Measurements from ENCODE around the gene RCE1. TPM values are rescaled to one million over a fixed set of nuclear protein-coding genes. Genes with fewer than 3 reads are reported as not detected.
"Not testable (repeated sequence)": the region's sequence is repeated elsewhere in the genome, so short reads cannot be mapped to it uniquely, and the experiment has no call there.

Gene RCE1, protein sequence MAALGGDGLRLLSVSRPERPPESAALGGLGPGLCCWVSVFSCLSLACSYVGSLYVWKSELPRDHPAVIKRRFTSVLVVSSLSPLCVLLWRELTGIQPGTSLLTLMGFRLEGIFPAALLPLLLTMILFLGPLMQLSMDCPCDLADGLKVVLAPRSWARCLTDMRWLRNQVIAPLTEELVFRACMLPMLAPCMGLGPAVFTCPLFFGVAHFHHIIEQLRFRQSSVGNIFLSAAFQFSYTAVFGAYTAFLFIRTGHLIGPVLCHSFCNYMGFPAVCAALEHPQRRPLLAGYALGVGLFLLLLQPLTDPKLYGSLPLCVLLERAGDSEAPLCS
- 10 to 100 TPM; 19.3 to 20.6 TPM for total RNA-seq

DNA sequence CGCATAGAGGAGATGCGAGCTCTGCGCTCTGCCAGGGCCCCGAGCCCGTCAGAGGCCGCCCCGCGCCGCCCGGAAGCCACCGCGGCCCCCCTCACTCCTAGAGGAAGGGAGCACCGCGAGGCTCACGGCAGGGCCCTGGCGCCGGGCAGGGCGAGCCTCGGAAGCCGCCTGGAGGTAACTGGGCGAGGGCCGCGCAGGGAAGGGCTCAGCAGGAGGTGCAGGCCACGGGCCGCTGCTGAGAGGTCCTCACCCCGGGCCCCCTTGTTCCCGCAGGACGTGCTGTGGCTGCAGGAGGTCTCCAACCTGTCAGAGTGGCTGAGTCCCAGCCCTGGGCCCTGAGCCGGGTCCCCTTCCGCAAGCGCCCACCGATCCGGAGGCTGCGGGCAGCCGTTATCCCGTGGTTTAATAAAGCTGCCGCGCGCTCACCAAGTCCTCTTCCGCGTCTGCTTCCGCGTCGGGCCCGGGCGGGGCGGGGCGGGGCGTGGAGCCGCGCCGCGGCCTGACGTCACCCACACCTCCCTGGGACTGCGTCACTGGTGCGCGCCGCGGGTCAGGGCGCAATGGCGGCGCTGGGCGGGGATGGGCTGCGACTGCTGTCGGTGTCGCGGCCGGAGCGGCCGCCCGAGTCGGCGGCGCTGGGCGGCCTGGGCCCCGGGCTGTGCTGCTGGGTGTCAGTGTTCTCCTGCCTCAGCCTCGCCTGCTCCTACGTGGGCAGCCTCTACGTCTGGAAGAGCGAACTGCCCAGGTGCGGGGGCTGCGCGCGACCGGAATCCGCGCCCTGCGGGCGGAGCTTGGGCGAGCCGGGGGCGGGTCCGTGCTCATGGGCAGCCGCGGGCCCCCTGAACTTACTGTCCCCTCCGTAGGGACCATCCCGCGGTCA, at the start of gene RCE1:
Gene RCE1, plus strand, starts transcription at position 546 of the 880 bp plus-strand sequence. Its CDS starts 15 bp downstream, at position 561.
- peak; percentile 91 for DNase-seq
- Mint-ChIP-seq H3K4me1 (ENCODE audit: low read depth) (peaks cover 47% of the 10 kb centered on the region), H3K36me3 (ENCODE audit: low read depth) (peaks cover 21% of the 10 kb centered on the region), H3K4me3 (peak within 1 kb of the TSS; percentile 87), H3K27me3 (ENCODE audit: low read depth) (no peaks in the 10 kb centered on the region), H3K9me3 (no peaks in the 10 kb centered on the region), H3K27ac (peak within 1 kb of the TSS; percentile 90)
- CTCF ChIA-PET = interaction anchor here (1.2 to 1.8 kb wide), 3 partner anchors 10 to 133 kb away, joined by 3 to 5 read pairs (median 4); no protein-coding TSS in a partner anchor
- intact Hi-C loops (cut with micrococcal nuclease) = loop anchor here (1.0 to 5.0 kb wide), 7 partner anchors 13 to 276 kb away; partner anchors contain the start of genes KDM2A, PC and RBM14

DNA sequence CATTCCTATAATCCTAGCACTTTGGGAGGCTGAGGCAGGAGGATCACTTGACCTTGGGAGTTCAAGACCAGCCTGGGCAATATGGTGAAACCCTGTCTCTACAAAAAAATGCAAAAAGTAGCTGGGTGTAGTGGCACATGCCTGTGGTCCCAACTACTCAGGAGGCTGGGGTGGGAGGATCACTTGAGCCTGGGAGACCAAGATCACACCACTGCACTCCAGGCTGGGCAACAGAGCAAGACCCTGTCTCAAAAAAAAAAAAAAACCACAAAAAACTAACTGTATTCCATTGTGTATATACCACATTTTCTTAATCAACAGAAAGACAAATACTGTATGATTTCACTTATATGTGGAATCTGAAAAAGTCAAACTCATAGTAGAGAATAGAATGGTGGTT, 43.4 kb upstream of the RCE1 start:
- H3K27ac Mint-ChIP-seq; intact Hi-C loops (cut with micrococcal nuclease); H3K4me1 Mint-ChIP-seq (ENCODE audit: low read depth); H3K4me3 Mint-ChIP-seq; DNase-seq; H3K27me3 Mint-ChIP-seq (ENCODE audit: low read depth); H3K36me3 Mint-ChIP-seq (ENCODE audit: low read depth); H3K9me3 Mint-ChIP-seq: not testable (repeated sequence)
- CTCF ChIA-PET = interaction anchor here (0.6 kb wide), 1 partner anchor 181 kb away, joined by 4 read pairs; no protein-coding TSS in a partner anchor

DNA sequence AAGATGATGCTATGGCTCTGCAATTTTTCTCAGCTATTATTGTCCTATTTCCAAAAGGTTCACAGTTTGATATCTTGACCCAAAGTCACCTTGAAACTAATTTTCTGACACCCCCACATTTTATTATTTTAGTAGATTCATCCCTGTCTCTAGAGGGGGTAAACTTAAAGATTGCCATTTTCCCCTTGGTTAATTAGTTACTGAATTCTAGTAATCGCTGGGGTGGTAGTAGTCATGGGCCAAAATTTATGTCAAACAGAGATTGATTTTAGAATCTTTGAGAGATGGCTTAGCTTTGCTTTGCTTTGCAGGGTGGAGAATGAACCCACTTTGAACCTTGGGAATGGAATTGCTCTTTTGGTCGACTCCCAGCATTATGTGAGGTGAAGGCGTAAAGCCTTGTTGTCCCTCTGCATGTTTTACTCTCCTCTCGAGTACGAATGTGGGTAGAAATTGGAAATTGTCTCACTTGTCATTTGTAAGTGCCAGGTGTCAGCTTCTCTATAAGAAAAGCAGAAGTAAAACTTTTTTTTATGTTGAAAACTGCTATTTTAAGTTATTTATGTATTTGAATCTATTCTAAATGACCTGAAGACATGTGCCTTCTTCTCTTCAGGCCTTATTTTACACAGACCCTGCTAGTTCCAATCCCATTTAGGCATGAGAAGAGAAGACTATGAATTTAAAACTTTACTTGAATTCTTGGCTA, 42.4 kb upstream of the RCE1 start:
- H3K27me3 Mint-ChIP-seq (ENCODE audit: low read depth) = no peaks in the 10 kb centered on the region
- H3K4me1 Mint-ChIP-seq (ENCODE audit: low read depth) = no peaks in the 10 kb centered on the region
- CTCF ChIA-PET = no interaction called here
- intact Hi-C loops (cut with micrococcal nuclease) = no loop called here
- no peak overlapping the region for H3K4me3 Mint-ChIP-seq
- H3K27ac Mint-ChIP-seq = no peak overlapping the region
- DNase-seq = no peak
- no peaks in the 10 kb centered on the region for H3K36me3 Mint-ChIP-seq (ENCODE audit: low read depth)
- no peaks in the 10 kb centered on the region for H3K9me3 Mint-ChIP-seq

DNA sequence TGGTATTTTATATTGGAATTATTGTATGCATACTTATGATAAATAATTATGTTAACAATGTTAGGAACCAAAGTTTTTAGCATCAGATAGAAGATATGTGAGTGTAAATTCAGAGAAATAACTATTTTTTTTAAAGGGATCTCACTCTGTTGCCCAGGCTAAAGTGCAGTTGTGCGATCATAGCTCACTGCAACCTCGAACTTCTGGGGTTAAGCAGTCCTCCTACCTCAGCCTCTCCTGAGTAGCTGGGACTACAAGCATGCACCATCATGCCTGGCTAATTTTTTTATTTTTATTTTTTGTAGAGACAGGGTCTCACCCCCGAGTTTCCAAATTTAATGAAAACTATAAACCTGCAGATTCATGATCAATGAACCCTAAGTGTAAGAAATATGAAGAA, 33.6 kb upstream of the RCE1 start:
- no peak for DNase-seq
- CTCF ChIA-PET = no interaction called here
- Mint-ChIP-seq H3K27ac (no peak overlapping the region), H3K36me3 (ENCODE audit: low read depth) (no peaks in the 10 kb centered on the region), H3K9me3 (no peaks in the 10 kb centered on the region), H3K4me1 (ENCODE audit: low read depth) (no peaks in the 10 kb centered on the region), H3K27me3 (ENCODE audit: low read depth) (no peaks in the 10 kb centered on the region), H3K4me3 (no peak overlapping the region)
- intact Hi-C loops (cut with micrococcal nuclease) = no loop called here

DNA sequence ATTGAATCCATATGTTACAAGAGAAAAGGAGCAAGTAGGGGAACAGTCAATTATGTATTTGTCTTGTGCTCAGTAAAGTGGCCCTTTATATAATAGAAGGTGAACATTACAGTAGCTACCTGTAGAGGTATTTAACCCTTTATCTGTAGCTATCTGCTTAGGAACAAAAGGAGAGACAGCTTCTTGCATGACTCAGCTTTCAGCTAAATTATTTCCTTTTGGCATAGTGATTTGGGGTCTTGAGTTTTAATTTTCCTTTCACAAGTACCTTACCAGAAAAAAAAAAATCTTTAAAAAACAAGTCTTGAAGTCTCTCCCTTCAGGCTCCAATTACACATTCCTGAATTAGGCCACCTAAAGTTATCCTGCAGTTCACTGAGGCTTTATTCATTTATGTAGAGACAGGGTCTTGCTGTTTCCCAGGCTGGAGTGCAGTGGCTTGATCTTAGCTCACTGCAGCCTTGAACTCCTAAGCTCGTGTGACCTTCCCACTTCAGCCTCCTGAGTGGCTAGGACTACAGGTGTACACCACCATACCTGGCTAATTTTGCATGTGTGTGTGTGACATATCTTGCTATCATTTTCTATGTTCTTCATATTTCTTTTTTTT, 32.6 kb upstream of the RCE1 start:
- no peaks in the 10 kb centered on the region for H3K9me3 Mint-ChIP-seq
- H3K4me1 Mint-ChIP-seq (ENCODE audit: low read depth) = no peaks in the 10 kb centered on the region
- H3K27me3 Mint-ChIP-seq (ENCODE audit: low read depth) = no peaks in the 10 kb centered on the region
- CTCF ChIA-PET = interaction anchor here (0.7 to 1.3 kb wide), 2 partner anchors 23 to 107 kb away, joined by 3 read pairs; no protein-coding TSS in a partner anchor
- no peaks in the 10 kb centered on the region for H3K36me3 Mint-ChIP-seq (ENCODE audit: low read depth)
- DNase-seq = no peak
- no peak overlapping the region for H3K27ac Mint-ChIP-seq
- intact Hi-C loops (cut with micrococcal nuclease) = no loop called here
- no peak overlapping the region for H3K4me3 Mint-ChIP-seq

DNA sequence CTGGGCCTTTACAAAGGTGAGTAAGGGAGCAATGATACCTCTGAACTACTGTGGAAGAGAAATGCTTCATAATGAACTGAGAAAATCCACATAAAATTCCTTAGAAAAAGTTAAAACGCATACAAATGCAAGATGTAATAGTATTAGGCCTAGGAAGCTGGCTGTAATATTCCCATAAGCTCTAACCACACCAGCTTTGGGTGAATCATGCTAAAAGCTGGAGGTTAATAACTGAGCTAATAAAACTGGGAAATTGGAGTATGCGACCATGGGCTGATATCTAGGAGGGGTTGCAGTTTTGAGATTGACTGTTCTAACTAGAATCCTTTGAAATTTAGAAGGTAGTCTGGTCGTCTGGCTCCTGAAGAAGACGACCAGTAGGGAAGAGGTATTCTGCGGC, 28.6 kb upstream of the RCE1 start:
- Mint-ChIP-seq H3K27me3 (ENCODE audit: low read depth) (no peaks in the 10 kb centered on the region), H3K36me3 (ENCODE audit: low read depth) (peaks cover 2% of the 10 kb centered on the region), H3K9me3 (no peaks in the 10 kb centered on the region), H3K4me1 (ENCODE audit: low read depth) (no peaks in the 10 kb centered on the region), H3K27ac (no peak overlapping the region), H3K4me3 (no peak overlapping the region)
- CTCF ChIA-PET = no interaction called here
- no peak for DNase-seq
- intact Hi-C loops (cut with micrococcal nuclease) = no loop called here

DNA sequence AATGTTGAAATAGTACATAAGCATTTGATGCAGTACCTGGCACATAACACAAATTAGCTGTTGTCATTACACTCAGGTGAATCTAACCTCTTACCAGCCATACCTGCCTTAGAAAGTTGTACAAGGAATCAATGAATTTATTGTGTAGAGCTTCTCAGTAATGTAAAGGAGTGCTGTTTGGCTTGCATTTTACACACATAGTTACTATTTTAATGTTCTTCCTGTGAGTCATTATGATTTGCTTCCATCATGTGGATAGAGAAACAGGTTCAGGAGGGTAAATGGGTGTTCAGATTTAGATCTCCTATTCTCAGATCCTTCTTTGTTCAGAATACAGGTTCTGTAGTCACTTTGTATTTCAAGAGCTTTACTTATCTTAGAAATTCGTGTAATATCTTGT, 27.6 kb upstream of the RCE1 start:
- no peaks in the 10 kb centered on the region for H3K9me3 Mint-ChIP-seq
- no peaks in the 10 kb centered on the region for H3K4me1 Mint-ChIP-seq (ENCODE audit: low read depth)
- H3K27me3 Mint-ChIP-seq (ENCODE audit: low read depth) = no peaks in the 10 kb centered on the region
- DNase-seq = no peak
- intact Hi-C loops (cut with micrococcal nuclease) = no loop called here
- no peak overlapping the region for H3K27ac Mint-ChIP-seq
- H3K4me3 Mint-ChIP-seq = no peak overlapping the region
- CTCF ChIA-PET = interaction anchor here (0.9 kb wide), 1 partner anchor 18 kb away, joined by 4 read pairs; no protein-coding TSS in a partner anchor
- peaks cover 2% of the 10 kb centered on the region for H3K36me3 Mint-ChIP-seq (ENCODE audit: low read depth)

DNA sequence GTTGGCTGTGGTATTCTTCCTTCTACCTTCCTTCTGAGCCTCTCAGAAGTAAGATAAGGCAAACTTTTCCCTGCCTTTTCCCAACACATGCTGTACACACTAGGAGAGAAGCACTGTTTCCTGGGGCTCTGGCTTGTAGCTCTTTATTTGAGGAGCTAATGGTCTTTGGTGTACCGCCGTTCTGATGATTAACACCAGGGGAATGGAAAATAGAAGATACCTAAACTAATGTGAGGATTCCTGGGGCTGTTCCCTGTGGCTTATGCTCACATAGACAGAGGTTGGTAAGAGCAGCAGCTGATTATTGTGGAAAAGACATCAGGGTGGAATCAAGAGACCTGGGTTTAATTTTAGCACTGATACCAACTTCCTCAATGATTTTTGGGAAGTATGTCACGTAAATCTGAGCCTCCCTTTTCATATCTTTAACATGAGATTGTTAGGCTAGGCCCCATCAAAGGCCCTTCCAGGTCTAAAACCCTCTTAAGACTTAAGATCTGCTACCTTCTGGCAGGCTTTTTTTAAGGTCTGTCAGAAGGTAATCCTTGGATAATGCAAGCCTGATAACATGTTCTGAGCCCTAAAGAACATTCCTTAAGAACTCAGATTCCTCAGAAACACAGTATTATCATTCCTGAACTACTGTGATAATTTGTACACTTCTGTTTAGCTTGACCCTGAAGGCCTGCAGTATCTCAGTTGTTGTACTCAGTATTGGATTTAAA, 24.8 kb upstream of the RCE1 start:
- H3K27me3 Mint-ChIP-seq (ENCODE audit: low read depth) = no peaks in the 10 kb centered on the region
- CTCF ChIA-PET = interaction anchor here (0.5 to 0.8 kb wide), 2 partner anchors 123 to 393 kb away, joined by 3 read pairs; no protein-coding TSS in a partner anchor
- intact Hi-C loops (cut with micrococcal nuclease) = no loop called here
- H3K27ac Mint-ChIP-seq = no peak overlapping the region
- no peaks in the 10 kb centered on the region for H3K4me1 Mint-ChIP-seq (ENCODE audit: low read depth)
- H3K4me3 Mint-ChIP-seq = no peak overlapping the region
- H3K9me3 Mint-ChIP-seq = no peaks in the 10 kb centered on the region
- peaks cover 2% of the 10 kb centered on the region for H3K36me3 Mint-ChIP-seq (ENCODE audit: low read depth)
- DNase-seq = no peak

DNA sequence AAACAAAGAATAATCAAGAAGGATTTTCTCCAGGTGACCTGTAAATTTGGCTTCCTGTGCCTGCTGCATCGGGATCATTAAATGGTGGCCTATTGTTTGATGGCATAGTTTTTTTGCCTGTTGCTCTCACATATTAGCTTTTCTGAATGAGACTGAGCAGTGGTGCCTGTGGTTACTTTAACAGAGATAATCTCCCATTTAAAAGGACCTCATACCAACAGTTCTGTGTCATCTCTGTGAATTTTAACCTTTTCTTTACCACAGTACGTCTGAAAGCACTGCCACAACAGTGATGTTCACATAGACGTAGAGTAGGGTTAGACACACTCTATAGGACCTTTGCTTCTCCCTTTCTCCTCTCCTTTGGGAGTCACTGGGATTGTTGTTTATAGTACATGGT, 22.9 kb upstream of the RCE1 start:
- Mint-ChIP-seq H3K4me1 (ENCODE audit: low read depth) (no peaks in the 10 kb centered on the region), H3K9me3 (no peaks in the 10 kb centered on the region), H3K27ac (no peak overlapping the region), H3K4me3 (no peak overlapping the region), H3K36me3 (ENCODE audit: low read depth) (peaks cover 2% of the 10 kb centered on the region), H3K27me3 (ENCODE audit: low read depth) (no peaks in the 10 kb centered on the region)
- DNase-seq = no peak
- CTCF ChIA-PET = no interaction called here
- intact Hi-C loops (cut with micrococcal nuclease) = no loop called here

DNA sequence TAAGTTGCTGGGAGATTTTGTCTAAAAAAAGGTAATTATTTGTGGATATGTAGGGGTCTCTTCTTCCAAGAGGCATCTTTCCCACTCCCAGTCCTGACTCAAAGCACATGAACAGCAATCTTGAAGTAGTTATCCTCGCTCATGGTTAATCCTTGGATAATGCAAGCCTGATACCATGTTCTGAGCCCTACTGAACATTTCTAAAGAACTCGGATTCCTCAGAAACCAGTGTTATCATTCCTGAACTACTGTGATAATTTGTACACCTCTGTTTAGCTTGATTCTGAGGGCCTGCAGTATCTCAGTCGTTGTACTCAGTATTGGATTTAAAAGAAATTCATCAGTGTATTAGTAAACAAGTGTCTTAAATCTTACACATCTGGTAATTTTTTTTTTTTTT, 22.3 kb upstream of the RCE1 start:
- Mint-ChIP-seq H3K9me3 (no peaks in the 10 kb centered on the region), H3K4me3 (no peak overlapping the region), H3K36me3 (ENCODE audit: low read depth) (peaks cover 2% of the 10 kb centered on the region), H3K27me3 (ENCODE audit: low read depth) (no peaks in the 10 kb centered on the region), H3K27ac (no peak overlapping the region), H3K4me1 (ENCODE audit: low read depth) (no peaks in the 10 kb centered on the region)
- DNase-seq = no peak
- intact Hi-C loops (cut with micrococcal nuclease) = no loop called here
- CTCF ChIA-PET = no interaction called here

DNA sequence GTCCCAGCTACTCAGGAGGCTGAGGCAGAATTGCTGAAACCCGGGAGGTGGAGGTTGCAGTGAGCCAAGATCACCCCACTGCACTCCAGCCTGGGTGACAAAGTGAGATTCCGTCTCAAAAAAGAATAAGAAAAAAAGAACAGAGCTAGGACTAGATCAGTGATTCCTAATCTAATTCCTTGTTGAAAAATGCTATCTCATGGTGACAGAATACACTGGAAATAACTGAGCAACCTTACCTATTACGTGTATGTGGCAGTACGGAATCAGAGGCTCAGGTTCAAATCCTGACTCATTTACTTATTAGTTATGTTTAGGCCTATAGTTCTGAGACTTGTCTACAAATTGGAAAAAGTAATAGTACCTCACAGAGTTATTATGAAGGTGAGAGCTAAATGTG, 19.5 kb upstream of the RCE1 start:
- Mint-ChIP-seq H3K36me3 (ENCODE audit: low read depth) (no peaks in the 10 kb centered on the region), H3K4me3 (no peak overlapping the region), H3K9me3 (no peaks in the 10 kb centered on the region), H3K27ac (no peak overlapping the region), H3K4me1 (ENCODE audit: low read depth) (no peaks in the 10 kb centered on the region), H3K27me3 (ENCODE audit: low read depth) (no peaks in the 10 kb centered on the region)
- intact Hi-C loops (cut with micrococcal nuclease) = no loop called here
- no peak for DNase-seq
- CTCF ChIA-PET = no interaction called here

All from activated naive CD4-positive, alpha-beta T cell treated with anti-CD3 and anti-CD28 coated beads for 36 hours (primary cell).